ENCODE data around the gene DNAJC22.

DNA sequence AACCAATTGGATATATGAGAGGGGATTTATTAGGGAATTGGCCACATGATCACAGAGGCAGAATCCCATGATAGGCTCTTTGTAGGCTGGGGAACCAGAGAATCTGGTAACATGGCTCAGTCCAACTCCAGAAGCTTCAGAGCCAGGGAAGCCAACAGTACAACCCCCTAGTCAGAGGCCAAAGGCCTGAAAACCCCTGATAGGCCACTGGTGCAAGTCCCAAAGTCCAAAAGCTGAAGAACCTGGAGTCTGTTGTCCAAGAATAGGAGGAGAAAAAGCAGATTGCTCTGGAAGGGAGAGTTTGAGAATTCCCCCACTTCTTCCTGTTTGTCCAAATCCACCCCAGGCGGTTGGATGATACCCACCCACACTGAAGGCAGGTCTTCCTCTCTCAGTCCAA lies 31.9 kb upstream of the DNAJC22 start:
- TF ChIP-seq, protein P1, sequence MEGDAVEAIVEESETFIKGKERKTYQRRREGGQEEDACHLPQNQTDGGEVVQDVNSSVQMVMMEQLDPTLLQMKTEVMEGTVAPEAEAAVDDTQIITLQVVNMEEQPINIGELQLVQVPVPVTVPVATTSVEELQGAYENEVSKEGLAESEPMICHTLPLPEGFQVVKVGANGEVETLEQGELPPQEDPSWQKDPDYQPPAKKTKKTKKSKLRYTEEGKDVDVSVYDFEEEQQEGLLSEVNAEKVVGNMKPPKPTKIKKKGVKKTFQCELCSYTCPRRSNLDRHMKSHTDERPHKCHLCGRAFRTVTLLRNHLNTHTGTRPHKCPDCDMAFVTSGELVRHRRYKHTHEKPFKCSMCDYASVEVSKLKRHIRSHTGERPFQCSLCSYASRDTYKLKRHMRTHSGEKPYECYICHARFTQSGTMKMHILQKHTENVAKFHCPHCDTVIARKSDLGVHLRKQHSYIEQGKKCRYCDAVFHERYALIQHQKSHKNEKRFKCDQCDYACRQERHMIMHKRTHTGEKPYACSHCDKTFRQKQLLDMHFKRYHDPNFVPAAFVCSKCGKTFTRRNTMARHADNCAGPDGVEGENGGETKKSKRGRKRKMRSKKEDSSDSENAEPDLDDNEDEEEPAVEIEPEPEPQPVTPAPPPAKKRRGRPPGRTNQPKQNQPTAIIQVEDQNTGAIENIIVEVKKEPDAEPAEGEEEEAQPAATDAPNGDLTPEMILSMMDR (conservative IDR thresholded peaks at IDR 0.05 in 1 of 2, IDR thresholded peaks at IDR 0.05 in 1 of 2; ENCODE audit: extremely low read depth in 1 of 2, insufficient read depth in 1 of 2, low read depth in 1 of 2, low read length in 2 of 2), result no peak
- TF ChIP-seq EZH2 (IDR thresholded peaks at IDR 0.05; ENCODE audit: borderline replicate concordance, low read length), result no peak

Measured in mammary epithelial cell (primary cell).